ENCODE data around the gene AGBL4.

AGBL4 gene

GRCh38 chr1:48548985-48549384, 1474.8 kb downstream of the AGBL4 start (continued):
- no peak for TF ChIP-seq ZNF664 (tag by site-specific recombination; IDR thresholded peaks at IDR 0.05)
- no peak for TF ChIP-seq ZNF10 (tag by site-specific recombination; IDR thresholded peaks at IDR 0.05)
- no peak for TF ChIP-seq ZNF513 (tag by site-specific recombination; IDR thresholded peaks at IDR 0.05)
- no peak for TF ChIP-seq CTCF (tag by site-specific recombination; IDR thresholded peaks at IDR 0.05)
- no peak for TF ChIP-seq ZNF658 (tag by site-specific recombination; IDR thresholded peaks at IDR 0.05)
- no peak for TF ChIP-seq ZBTB17 (tag by site-specific recombination; IDR thresholded peaks at IDR 0.05)
- no peak for TF ChIP-seq ZNF76 (tag by site-specific recombination; IDR thresholded peaks at IDR 0.05; ENCODE audit: borderline replicate concordance, low read depth)
- TF ChIP-seq ZNF660 (tag by site-specific recombination; IDR thresholded peaks at IDR 0.05), result no peak
- TF ChIP-seq GLI4 (tag by site-specific recombination; IDR thresholded peaks at IDR 0.05), result no peak

- POLR2A ChIA-PET, result no interaction called here
- Histone ChIP-seq H3K4me3 (ENCODE audit: low read depth, low read length) (no peak overlapping the region), H3K4me1 (ENCODE audit: control insufficient read depth, insufficient read depth, low read length) (no peaks in the 10 kb centered on the region), H3K9me3 (ENCODE audit: control insufficient read depth, insufficient read depth, low read depth, low read length) (no peaks in the 10 kb centered on the region), H3K27ac (ENCODE audit: extremely low read depth, low read depth, low read length) (no peak overlapping the region), H3K36me3 (ENCODE audit: control insufficient read depth in 2 of 2, insufficient read depth in 1 of 2, low read length in 2 of 2) (no peaks in the 10 kb centered on the region)
- CTCF ChIA-PET, result interaction anchor here (0.9 to 2.5 kb wide), 2 partner anchors 14 to 17 kb away, joined by 3 to 8 read pairs; no protein-coding TSS in a partner anchor
- no peak for TF ChIP-seq SP3 (tag by site-specific recombination; IDR thresholded peaks at IDR 0.05)
- TF ChIP-seq KLF17 (tag by site-specific recombination; IDR thresholded peaks at IDR 0.05), result no peak
- no peak for TF ChIP-seq ZNF211 (tag by site-specific recombination; IDR thresholded peaks at IDR 0.05; ENCODE audit: low read depth)
- no peak for TF ChIP-seq ZNF302 (tag by site-specific recombination; IDR thresholded peaks at IDR 0.05; ENCODE audit: low read depth)
- no peak for TF ChIP-seq REST (tag by site-specific recombination; IDR thresholded peaks at IDR 0.05)
- TF ChIP-seq SP2 (tag by site-specific recombination; IDR thresholded peaks at IDR 0.05), result no peak
- TF ChIP-seq ZBTB26 (tag by site-specific recombination; optimal IDR thresholded peaks at IDR 0.05), result no peak
- no peak for TF ChIP-seq ZBTB8A (tag by site-specific recombination; IDR thresholded peaks at IDR 0.05)
- TF ChIP-seq ZNF549 (tag by site-specific recombination; IDR thresholded peaks at IDR 0.05), result no peak
- TF ChIP-seq ZNF202 (tag by site-specific recombination; IDR thresholded peaks at IDR 0.05; ENCODE audit: borderline replicate concordance), result no peak
- no peak for TF ChIP-seq ZNF148 (tag by site-specific recombination; IDR thresholded peaks at IDR 0.05; ENCODE audit: borderline replicate concordance)
- TF ChIP-seq ZNF423 (tag by site-specific recombination; IDR thresholded peaks at IDR 0.05), result no peak
- TF ChIP-seq ZNF837 (tag by site-specific recombination; IDR thresholded peaks at IDR 0.05), result no peak
- no peak for TF ChIP-seq ZEB2 (tag by site-specific recombination; IDR thresholded peaks at IDR 0.05)
- no peak for TF ChIP-seq ZNF645 (tag by site-specific recombination; IDR thresholded peaks at IDR 0.05)
These were observed 1476.1 kb downstream of the AGBL4 start for GRCh38 chr1:48547561-48548220.

All from HEK293 (cell line).